ENCODE data around the gene RASD1. TPM values are rescaled to one million over a fixed set of nuclear protein-coding genes. Genes with fewer than 3 reads are reported as not detected.

Gene RASD1
- total and polyA plus RNA-seq, 2 of the 4 experiments (the other 2 are of a cell fraction) = 0.54 to 1.8 TPM

DNA sequence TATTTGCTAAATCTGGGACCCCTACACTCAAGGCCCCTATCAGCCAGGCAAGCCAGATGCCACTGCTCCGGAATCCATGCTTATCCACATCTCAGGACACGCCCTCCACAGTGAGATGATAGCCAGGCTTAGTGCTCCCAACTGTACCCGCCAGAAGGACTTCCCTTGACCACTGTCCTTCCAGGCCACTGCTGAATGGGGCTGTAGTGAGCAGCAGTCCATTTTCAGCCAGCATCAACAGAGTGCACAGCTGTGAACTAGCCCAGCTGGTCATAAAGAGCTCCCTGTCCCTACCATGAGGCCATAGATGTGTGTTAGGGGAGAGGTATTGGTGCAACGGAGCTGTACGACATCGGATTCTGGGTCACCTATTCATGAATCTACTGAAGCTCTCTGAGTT lies 32.4 kb downstream of the RASD1 start:
- ChIA-PET POLR2A (ENCODE audit: unreplicated experiment) (no interaction called here), CTCF (no interaction called here)
- TF ChIP-seq SMC3 (IDR thresholded peaks at IDR 0.05; ENCODE audit: low read depth, low read length) (no peak), FOS (IDR thresholded peaks at IDR 0.05; ENCODE audit: low read depth, low read length) (no peak), CEBPB (IDR thresholded peaks at IDR 0.05; ENCODE audit: low read depth, low read length) (no peak), MXI1 (IDR thresholded peaks at IDR 0.05; ENCODE audit: borderline replicate concordance, low read depth, low read length) (no peak), NFE2L2 (IDR thresholded peaks at IDR 0.05; ENCODE audit: low read depth, low read length) (no peak), MAFK (IDR thresholded peaks at IDR 0.05; ENCODE audit: low read depth, low read length) (no peak), RFX5 (IDR thresholded peaks at IDR 0.05; ENCODE audit: low read depth, low read length) (no peak), MAZ (IDR thresholded peaks at IDR 0.05; ENCODE audit: borderline replicate concordance, low read depth, low read length) (no peak)
- TF ChIP-seq, protein P1, sequence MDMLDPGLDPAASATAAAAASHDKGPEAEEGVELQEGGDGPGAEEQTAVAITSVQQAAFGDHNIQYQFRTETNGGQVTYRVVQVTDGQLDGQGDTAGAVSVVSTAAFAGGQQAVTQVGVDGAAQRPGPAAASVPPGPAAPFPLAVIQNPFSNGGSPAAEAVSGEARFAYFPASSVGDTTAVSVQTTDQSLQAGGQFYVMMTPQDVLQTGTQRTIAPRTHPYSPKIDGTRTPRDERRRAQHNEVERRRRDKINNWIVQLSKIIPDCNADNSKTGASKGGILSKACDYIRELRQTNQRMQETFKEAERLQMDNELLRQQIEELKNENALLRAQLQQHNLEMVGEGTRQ (IDR thresholded peaks at IDR 0.05; ENCODE audit: low read depth, low read length) = no peak
- Histone ChIP-seq H4K8ac (ENCODE audit: low read depth in 2 of 2, low read length in 2 of 2) (no peak overlapping the region), H2AFZ (replicated peaks; ENCODE audit: low read length, poor library complexity) (no peak overlapping the region), H2AK5ac (ENCODE audit: low read depth, low read length) (no peak overlapping the region), H2BK120ac (ENCODE audit: low read depth, low read length) (no peak overlapping the region), H3K27me3 (ENCODE audit: control insufficient read depth, insufficient read depth, low read length) (peaks cover 40% of the 10 kb centered on the region), H3K23ac (ENCODE audit: low read depth, low read length) (no peak overlapping the region), H3K9ac (ENCODE audit: low read depth, low read length) (no peak overlapping the region), H2BK5ac (ENCODE audit: low read depth, low read length, poor library complexity, severe bottlenecking) (no peak overlapping the region), H3K79me1 (ENCODE audit: low read depth in 1 of 2, low read length in 2 of 2) (no peaks in the 10 kb centered on the region), H3K9me3 (ENCODE audit: control insufficient read depth, insufficient read depth, low read length) (peaks cover 3% of the 10 kb centered on the region; the same call in 1 of the 2 replicates), H3K9me1 (ENCODE audit: insufficient read depth, low read length) (no peaks in the 10 kb centered on the region), H3K36me3 (ENCODE audit: control insufficient read depth, insufficient read depth, low read length) (no peaks in the 10 kb centered on the region), H2BK20ac (ENCODE audit: low read depth, low read length) (no peak overlapping the region), H2BK15ac (ENCODE audit: low read depth, low read length) (no peak overlapping the region), H3K4me2 (ENCODE audit: low read depth, low read length) (no peak overlapping the region), H3K18ac (ENCODE audit: low read depth, low read length) (no peak overlapping the region), H3K14ac (replicated peaks; ENCODE audit: low read depth, low read length) (no peak overlapping the region), H3K56ac (ENCODE audit: extremely low read depth, insufficient read depth, low read length) (no peak overlapping the region), H3K27ac (ENCODE audit: insufficient read depth, low read length) (no peak overlapping the region), H3K4me1 (ENCODE audit: control insufficient read depth, insufficient read depth, low read length) (peaks cover 3% of the 10 kb centered on the region; the same call in 1 of the 2 replicates), H4K5ac (ENCODE audit: low read depth, low read length) (no peak overlapping the region), H4K91ac (ENCODE audit: insufficient read depth, low read depth, low read length) (no peak overlapping the region), H3K4me3 (ENCODE audit: insufficient read depth, low read depth, low read length) (no peak overlapping the region), H2AK9ac (replicated peaks; ENCODE audit: low read depth, low read length, poor library complexity) (no peak overlapping the region), H3K4ac (ENCODE audit: low read depth, low read length) (no peak overlapping the region), H4K20me1 (ENCODE audit: insufficient read depth, low read length) (no peaks in the 10 kb centered on the region)
- intact Hi-C loops (cut with micrococcal nuclease) (no loop called here), in situ Hi-C loops (cut with MboI; ENCODE audit: low sequenced_read_pairs) (no loop called here), dilution Hi-C loops (cut with HindIII; ENCODE audit: low sequenced_read_pairs, unreplicated experiment) (no loop called here)
- ATAC-seq (ENCODE audit: low read depth) = no peak
- WGBS, 2 experiments (ENCODE audit: extremely low coverage in 2 of 2, insufficient read length in 1 of 2) = no CpG with 5 or more reads among the region's 6 CpGs
- no peak for DNase-seq
- BruUV-seq (replicated peaks) = no TSS peak
